Heart left ventricle (tissue), 16 donors: Measurements from ENCODE around the gene CACNB1. TPM values are rescaled to one million over a fixed set of nuclear protein-coding genes. Genes with fewer than 3 reads are reported as not detected.

Experiments
- ATAC-seq, 4 donors: fragments of 200-7000 bp; cut with Tn5 transposase; one replicate each; pipeline ENCODE4 v1.9.1; 2020 to 2022; ENCODE audit warnings: moderate library complexity in 4 of 4, mild to moderate bottlenecking in 3 of 4, moderate number of reproducible peaks in 1 of 4
- DNase-seq, 5 donors: peaks; one replicate each; pipeline ENCODE4 v3.0.0-alpha.2; 2020
- H3K27ac ChIP-seq, 12 donors: fragments of 200-600 bp; sonication (generic) in 4 of 12; one replicate each; pipeline versions ENCODE4 v1.5.0 to v1.8.0; 2016 to 2022; ENCODE audit warnings: mild to moderate bottlenecking in 2 of 12
- H3K27me3 ChIP-seq, 9 donors: fragments of 200-600 bp; sonication (generic) in 2 of 9; one replicate each; pipeline versions ENCODE4 v1.5.1 to v1.8.0; 2016 to 2022; ENCODE audit warnings: mild to moderate bottlenecking in 3 of 9
- H3K36me3 ChIP-seq, 9 donors: fragments of 200-600 bp; sonication (generic) in 2 of 9; one replicate each; pipeline versions ENCODE4 v1.5.0 to v1.8.0; 2018 to 2022; ENCODE audit warnings: mild to moderate bottlenecking in 2 of 9
- H3K4me1 ChIP-seq, 12 donors: fragments of 200-600 bp; sonication (generic) in 4 of 12; one replicate each; pipeline versions ENCODE4 v1.5.0 to v1.8.0; 2016 to 2022; ENCODE audit warnings: mild to moderate bottlenecking in 3 of 12
- H3K4me3 ChIP-seq, 12 donors: fragments of 200-600 bp; sonication (generic) in 4 of 12; one replicate each; pipeline versions ENCODE4 v1.5.0 to v1.8.0; 2017 to 2022; ENCODE audit warnings: mild to moderate bottlenecking in 9 of 12, moderate library complexity in 4 of 12
- H3K9me3 ChIP-seq, 12 donors: fragments of 200-600 bp; sonication (generic) in 4 of 12; one replicate each; pipeline versions ENCODE4 v1.5.0 to v1.8.0; 2016 to 2022; ENCODE audit warnings: mild to moderate bottlenecking in 1 of 12
- CTCF ChIP-seq, 12 donors: fragments of 200-600 bp; sonication (generic) in 4 of 12; IDR thresholded peaks; one replicate each; pipeline versions ENCODE4 v1.5.0 to v1.8.0; 2018 to 2022; ENCODE audit warnings: antibody characterized with exemption in 12 of 12, mild to moderate bottlenecking in 5 of 12
- POLR2A ChIP-seq, 2 donors: fragments of 450-650 bp; IDR thresholded peaks; one replicate each; pipeline ENCODE4 v1.6.1; 2017; ENCODE audit warnings: antibody characterized with exemption in 2 of 2, mild to moderate bottlenecking in 2 of 2, moderate library complexity in 2 of 2
- WGBS, 4 donors: extraction: QIAGEN DNeasy Blood & Tissue Kit in 2 of 4; methylation state at CpG; one replicate each; pipeline versions ENCODE4 v1.1.5 to v1.1.7; 2013 to 2018; 5-methylcytosine and 5-hydroxymethylcytosine counted together
- intact Hi-C, 10 donors: fragments of 100-400 bp; cut with DNase I; formaldehyde crosslinking; loops; one replicate each; pipeline versions ENCODE4 v1.11.1 to v1.14.2; 2022
- polyA plus RNA-seq, 2 donors: library from polyadenylated mRNA; stranded (reverse); fragments of 200-250 nt; gene quantifications; one replicate each; pipeline ENCODE4 v1.2.3, GENCODE V29; 2013
- total RNA-seq, 9 donors: library from RNA; depleted of rRNA in 2 of 9; stranded (reverse); fragments of >200 nt in 2 of 9; fragmentation: NEBNext Ultra II Directional in 3 of 9; extraction: Animal tissue kit (Norgen Biotek cat#: 25700) in 3 of 9; gene quantifications; one replicate each; pipeline versions ENCODE4 v1.1.0 to v1.2.4, GENCODE V29; 2016 to 2023
- donor health status: ischemic (EF 13 %, LVEDD 7.1; RV severe dilation, severe dysfunction).
- donor health status: healthy with polysubstance abuse.
- donor health status: DM: no; HTN: yes; CAD: no.
- donor health status: DM: no; HTN: no; CAD: no.
- donor health status: ischemic (EF 25% LVEDD 6.9; RV normal size, moderate dysfunction).
- donor health status: ischemic (EF 25% LVEDD 5.7; RV mildly dilated, moderate dysfunction).
- donor health status: healthy.
- donor health status: DM: yes; HTN: yes; CAD: no.
- donor health status: ischemic (EF 35%, LVEDD 5.7; RV mildly dilated, moderate dysfunction).
- donor health status: nonischemic (EF 11% LVEDD 7.7; RV severe dilation, severe dysfunction).
- donor health status: DM: yes; HTN: yes; CAD: no.
- donor health status: PGD.
- donor health status: ischemic (EF 29% LVEDD 5.4; RV normal size, mild dysfunction).
- donor health status: nonischemic (EF 23%, LVEDD 6.1; RV moderate dilation, normal function).

Gene CACNB1
- total and polyA plus RNA-seq, 11 donors: 4.3 to 14.3 (median 7.1) TPM

GRCh38 chr17:39209317-39210092, 12.0 kb upstream of the CACNB1 start:
- H3K27ac ChIP-seq: peak overlapping the region in 7 of 12 donors; percentile 20 to 78 (median 49)
- ATAC-seq: peak; percentile 49 to 86 (median 79)
- intact Hi-C loops: loop anchor here in 6 of 10 donors (2.0 to 5.0 kb wide), 2 partner anchors 23 to 33 kb away; no protein-coding TSS in a partner anchor
- peaks cover under 1 to 9% (median 8%) of the 10 kb centered on the region in 9 donors for H3K36me3 ChIP-seq
- peaks cover 3 to 23% (median 12%) of the 10 kb centered on the region in 12 donors for H3K4me1 ChIP-seq
- WGBS, 4 donors: 2 to 6% (median 4%) methylated on average over 15 to 39 of the region's 39 CpGs
- H3K9me3 ChIP-seq: no peaks in the 10 kb centered on the region
- peaks cover 0 to 9% (median 0%) of the 10 kb centered on the region in 9 donors for H3K27me3 ChIP-seq
- DNase-seq: peak; percentile 72 to 90 (median 79)
- peak overlapping the region; percentile 20 to 59 (median 48) for H3K4me3 ChIP-seq
- peak in 1 of 2 donors; percentile 42 for TF ChIP-seq POLR2A (IDR thresholded peaks at IDR 0.05)
- TF ChIP-seq CTCF (IDR thresholded peaks at IDR 0.05): no peak

- ATAC-seq: peak in 1 of 4 donors; percentile 7
- intact Hi-C loops: loop anchor here in 6 of 10 donors (2.0 to 5.0 kb wide), 2 partner anchors 24 to 33 kb away; no protein-coding TSS in a partner anchor
- TF ChIP-seq POLR2A (IDR thresholded peaks at IDR 0.05) (no peak), CTCF (IDR thresholded peaks at IDR 0.05) (no peak)
- Histone ChIP-seq H3K27me3 (peaks cover 0 to 9% (median 0%) of the 10 kb centered on the region in 9 donors), H3K27ac (peak overlapping the region in 5 of 12 donors; percentile 35 to 78 (median 49)), H3K4me3 (peak overlapping the region in 1 of 12 donors; percentile 53), H3K36me3 (peaks cover 6 to 15% (median 14%) of the 10 kb centered on the region in 9 donors), H3K9me3 (no peaks in the 10 kb centered on the region), H3K4me1 (peaks cover 3 to 23% (median 12%) of the 10 kb centered on the region in 12 donors)
- no peak for DNase-seq
- WGBS, 4 donors: 66 to 75% (median 68%) methylated on average over 6 to 8 of the region's 8 CpGs
Observed at GRCh38 chr17:39208893-39209292, 11.4 kb upstream of the CACNB1 start.

GRCh38 chr17:39208136-39208535, 10.7 kb upstream of the CACNB1 start:
- Histone ChIP-seq H3K36me3 (peaks cover 11 to 23% (median 21%) of the 10 kb centered on the region in 9 donors), H3K4me1 (peaks cover 3 to 23% (median 12%) of the 10 kb centered on the region in 12 donors), H3K9me3 (no peaks in the 10 kb centered on the region), H3K27ac (no peak overlapping the region), H3K27me3 (peaks cover 0 to 9% (median 0%) of the 10 kb centered on the region in 9 donors), H3K4me3 (no peak overlapping the region)
- 63 to 88% (median 72%) methylated on average over 4 to 7 of the region's 7 CpGs for WGBS, 4 donors
- DNase-seq (no peak), ATAC-seq (no peak)
- TF ChIP-seq POLR2A (IDR thresholded peaks at IDR 0.05): no peak
- intact Hi-C loops: loop anchor here in 6 of 10 donors (2.0 to 5.0 kb wide), 2 partner anchors 25 to 34 kb away; no protein-coding TSS in a partner anchor

- no peak for TF ChIP-seq CTCF (IDR thresholded peaks at IDR 0.05)
- no peak for TF ChIP-seq POLR2A (IDR thresholded peaks at IDR 0.05)
- DNase-seq: no peak
- WGBS, 4 donors: 81 to 83% (median 81%) methylated on average over 3 of the region's 3 CpGs
- Histone ChIP-seq H3K9me3 (no peaks in the 10 kb centered on the region), H3K4me3 (no peak overlapping the region), H3K4me1 (peaks cover 3 to 36% (median 25%) of the 10 kb centered on the region in 12 donors), H3K27me3 (peaks cover 0 to 7% (median 0%) of the 10 kb centered on the region in 9 donors), H3K27ac (no peak overlapping the region), H3K36me3 (peaks cover 11 to 44% (median 43%) of the 10 kb centered on the region in 9 donors)
- ATAC-seq: no peak
- intact Hi-C loops: loop anchor here in 5 of 10 donors (5.0 kb wide), 1 partner anchor 37 kb away; no protein-coding TSS in a partner anchor
Observed at GRCh38 chr17:39205112-39205526, 7.7 kb upstream of the CACNB1 start.
